ENCODE data around the gene WDR75. TPM values are rescaled to one million over a fixed set of nuclear protein-coding genes. Genes with fewer than 3 reads are reported as not detected.

The WDR75 gene
- total and polyA plus RNA-seq, 2 of the 4 experiments (the other 2 are of a cell fraction): 21.7 to 52.2 TPM

DNA sequence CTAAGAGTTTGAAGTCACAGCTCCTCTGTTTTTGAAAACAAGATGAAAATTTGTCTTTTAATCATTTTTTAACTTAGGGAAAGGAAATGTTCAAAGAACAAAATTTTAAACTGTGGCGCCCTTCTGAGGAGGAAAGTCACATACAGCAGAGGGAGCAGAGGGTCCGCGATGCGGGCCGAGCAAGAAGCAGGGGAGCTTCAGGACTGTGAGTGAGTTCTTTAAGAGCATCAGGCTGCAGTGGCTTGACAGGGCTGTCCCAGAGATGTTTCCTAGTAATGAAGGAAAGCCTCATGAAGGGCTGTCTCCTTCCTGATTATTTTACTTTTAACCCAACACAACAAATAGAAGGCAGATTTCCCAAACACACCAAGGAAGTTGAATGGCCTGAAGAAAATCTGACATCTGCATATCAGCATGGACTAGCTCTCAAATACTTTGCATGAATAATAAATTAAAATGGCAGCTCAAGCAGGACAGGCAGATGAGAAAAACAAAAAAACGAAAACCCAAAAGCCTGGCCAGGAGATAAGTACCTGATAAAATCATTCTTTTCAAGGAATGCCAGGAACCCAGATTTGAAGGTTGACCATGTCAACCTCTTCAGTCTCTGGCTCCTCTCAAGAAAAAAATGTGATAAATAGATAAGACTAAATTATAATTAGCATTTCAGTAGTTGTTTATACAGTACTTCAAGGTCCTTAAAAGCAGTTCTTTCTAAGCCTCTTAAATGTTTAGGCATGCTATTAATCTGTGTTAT is 78.5 kb downstream of the WDR75 start:
- intact Hi-C loops (cut with micrococcal nuclease): no loop called here
- H3K4ac ChIP-seq (ENCODE audit: low read depth, low read length): no peak overlapping the region
- H3K4me2 ChIP-seq (ENCODE audit: low read depth, low read length): no peak overlapping the region
- H3K9ac ChIP-seq (ENCODE audit: low read depth, low read length): no peak overlapping the region
- ChIA-PET POLR2A (ENCODE audit: unreplicated experiment) (interaction anchor here (0.6 kb wide), 1 partner anchor 17 kb away, joined by 3 read pairs; no protein-coding TSS in a partner anchor), CTCF (interaction anchor here (1.0 kb wide), 1 partner anchor 29 kb away, joined by 3 read pairs; no protein-coding TSS in a partner anchor)
- TF ChIP-seq SMC3 (IDR thresholded peaks at IDR 0.05; ENCODE audit: low read depth, low read length) (no peak), RAD21 (IDR thresholded peaks at IDR 0.05; ENCODE audit: low read length) (no peak), MXI1 (IDR thresholded peaks at IDR 0.05; ENCODE audit: borderline replicate concordance, low read depth, low read length) (no peak), BHLHE40 (IDR thresholded peaks at IDR 0.05; ENCODE audit: low read depth, low read length) (no peak), CHD1 (IDR thresholded peaks at IDR 0.05; ENCODE audit: low read depth, low read length) (no peak)
- H4K8ac ChIP-seq (ENCODE audit: low read depth in 2 of 2, low read length in 2 of 2): no peak overlapping the region
- H3K9me1 ChIP-seq (ENCODE audit: insufficient read depth, low read length): no peaks in the 10 kb centered on the region
- no peaks in the 10 kb centered on the region for H3K36me3 ChIP-seq (ENCODE audit: control insufficient read depth, insufficient read depth, low read length)
- H2BK20ac ChIP-seq (ENCODE audit: low read depth, low read length): no peak overlapping the region
- BruUV-seq (replicated peaks): no TSS peak
- dilution Hi-C loops (cut with HindIII; ENCODE audit: low sequenced_read_pairs, unreplicated experiment): no loop called here
- no peaks in the 10 kb centered on the region for H3K27me3 ChIP-seq (ENCODE audit: control insufficient read depth, insufficient read depth, low read length)
- H2AK5ac ChIP-seq (ENCODE audit: low read depth, low read length): no peak overlapping the region
- H3K27ac ChIP-seq (ENCODE audit: insufficient read depth, low read length): no peak overlapping the region
- peaks cover 2% of the 10 kb centered on the region; the same call in 1 of the 2 replicates for H3K9me3 ChIP-seq (ENCODE audit: control insufficient read depth, insufficient read depth, low read length)
- no peak overlapping the region for H4K91ac ChIP-seq (ENCODE audit: insufficient read depth, low read depth, low read length)
- no peak overlapping the region for H2BK120ac ChIP-seq (ENCODE audit: low read depth, low read length)
- H3K56ac ChIP-seq (ENCODE audit: extremely low read depth, insufficient read depth, low read length): no peak overlapping the region
- no peak overlapping the region for H3K14ac ChIP-seq (replicated peaks; ENCODE audit: low read depth, low read length)
- H2BK5ac ChIP-seq (ENCODE audit: low read depth, low read length, poor library complexity, severe bottlenecking): no peak overlapping the region
- no peaks in the 10 kb centered on the region for H4K20me1 ChIP-seq (ENCODE audit: insufficient read depth, low read length)
- no peak overlapping the region for H3K4me3 ChIP-seq (ENCODE audit: insufficient read depth, low read depth, low read length)
- H3K23ac ChIP-seq (ENCODE audit: low read depth, low read length): no peak overlapping the region
- no peak overlapping the region for H2AK9ac ChIP-seq (replicated peaks; ENCODE audit: low read depth, low read length, poor library complexity)
- no peak overlapping the region for H4K5ac ChIP-seq (ENCODE audit: low read depth, low read length)
- H2BK15ac ChIP-seq (ENCODE audit: low read depth, low read length): no peak overlapping the region
- no CpG with 5 or more reads among the region's 6 CpGs for WGBS, 2 experiments (ENCODE audit: extremely low coverage in 2 of 2, insufficient read length in 1 of 2)
- no peak overlapping the region for H2AFZ ChIP-seq (replicated peaks; ENCODE audit: low read length, poor library complexity)
- DNase-seq (no peak), ATAC-seq (ENCODE audit: low read depth) (no peak)
- H3K18ac ChIP-seq (ENCODE audit: low read depth, low read length): no peak overlapping the region
- H3K79me1 ChIP-seq (ENCODE audit: low read depth in 1 of 2, low read length in 2 of 2): no peaks in the 10 kb centered on the region
- in situ Hi-C loops (cut with MboI; ENCODE audit: low sequenced_read_pairs): no loop called here
- H3K4me1 ChIP-seq (ENCODE audit: control insufficient read depth, insufficient read depth, low read length): peaks cover 7% of the 10 kb centered on the region

Data from IMR-90 (cell line).